Esophagus squamous epithelium (tissue), 5 donors: ENCODE measurements around the gene DLEC1. TPM values are rescaled to one million over a fixed set of nuclear protein-coding genes. Genes with fewer than 3 reads are reported as not detected.
A peak's percentile ranks its signal among the peaks of the same experiment; 100 is the strongest.

Experiments
- DNase-seq: peaks from one replicate; lab custom pipeline; 2025; lab: John Stamatoyannopoulos, UW
- H3K27ac ChIP-seq, 4 donors: fragments of 200-600 bp; sonication (generic); one replicate each; pipeline ENCODE4 v1.5.1; 2016 to 2019; ENCODE audit warnings: mild to moderate bottlenecking in 1 of 4
- H3K27me3 ChIP-seq, 4 donors: fragments of 200-600 bp; sonication (generic); 1 replicate in 3 of 4; 2 replicates in 1 of 4; pipeline versions ENCODE4 v1.5.1 to v1.6.0; 2017 to 2021; ENCODE audit warnings: antibody characterized with exemption in 1 of 4
- H3K36me3 ChIP-seq, 3 donors: fragments of 200-600 bp; sonication (generic); one replicate each; pipeline ENCODE4 v1.5.1; 2016 to 2019
- H3K4me1 ChIP-seq, 3 donors: fragments of 200-600 bp; sonication (generic); one replicate each; pipeline ENCODE4 v1.5.1; 2017 to 2019
- H3K4me3 ChIP-seq, 4 donors: fragments of 200-600 bp; sonication (generic); 1 replicate in 3 of 4; 2 replicates in 1 of 4; pipeline ENCODE4 v1.5.1; 2016 to 2019; ENCODE audit warnings: mild to moderate bottlenecking in 2 of 4, moderate library complexity in 1 of 4
- H3K9me3 ChIP-seq, 3 donors: fragments of 200-600 bp; sonication (generic); one replicate each; pipeline ENCODE4 v1.5.1; 2016 to 2019
- POLR2A ChIP-seq, 4 donors: fragments of 450-650 bp; IDR thresholded peaks; one replicate each; pipeline ENCODE4 v1.6.1; 2017; ENCODE audit warnings: antibody characterized with exemption in 4 of 4, mild to moderate bottlenecking in 4 of 4, moderate library complexity in 3 of 4
- WGBS, 2 donors: methylation state at CpG; one replicate each; pipeline ENCODE4 v1.1.5; 2018; 5-methylcytosine and 5-hydroxymethylcytosine counted together
- intact Hi-C: fragments of 100-400 bp; cut with DNase I; formaldehyde crosslinking; loops from one replicate; pipeline ENCODE4 v1.15.0; 2022
- total RNA-seq, 4 donors: library from RNA; depleted of rRNA; stranded (reverse); fragments of >200 nt; gene quantifications; one replicate each; pipeline ENCODE4 v1.1.0, GENCODE V29; 2016
- TF ChIP-seq, protein P1 (sequence below), 6 experiments: fragments of 450-650 bp in 4 of 6; fragments of 200-600 bp in 2 of 6; sonication (generic) in 2 of 6; IDR thresholded peaks; one replicate each; pipeline ENCODE4 v1.5.1; 2016 to 2019; ENCODE audit warnings: antibody characterized with exemption in 6 of 6, mild to moderate bottlenecking in 4 of 6, moderate library complexity in 4 of 6
- donor health status: DM: yes; HTN: yes; CAD: no.

DLEC1 gene
- total RNA-seq, 4 donors from 2014 or later = 0.19 TPM; not detected in 3

GRCh38 chr3:38137615-38138348 lies 98.8 kb downstream of the DLEC1 start:
- Histone ChIP-seq H3K9me3 (no peaks in the 10 kb centered on the region), H3K36me3 (peaks cover 0 to 53% (median 0%) of the 10 kb centered on the region in 3 donors), H3K4me1 (peaks cover 39 to 74% (median 49%) of the 10 kb centered on the region in 3 donors), H3K4me3 (peak overlapping the region; percentile 64 to 99 (median 90)), H3K27me3 (no peaks in the 10 kb centered on the region), H3K27ac (peak overlapping the region; percentile 90 to 98 (median 94))
- intact Hi-C loops = loop anchor here (2.0 to 10.0 kb wide), 2 partner anchors 31 to 103 kb away; partner anchors contain the start of gene DLEC1
- TF ChIP-seq POLR2A (IDR thresholded peaks at IDR 0.05) = no peak
- TF ChIP-seq, protein P1, sequence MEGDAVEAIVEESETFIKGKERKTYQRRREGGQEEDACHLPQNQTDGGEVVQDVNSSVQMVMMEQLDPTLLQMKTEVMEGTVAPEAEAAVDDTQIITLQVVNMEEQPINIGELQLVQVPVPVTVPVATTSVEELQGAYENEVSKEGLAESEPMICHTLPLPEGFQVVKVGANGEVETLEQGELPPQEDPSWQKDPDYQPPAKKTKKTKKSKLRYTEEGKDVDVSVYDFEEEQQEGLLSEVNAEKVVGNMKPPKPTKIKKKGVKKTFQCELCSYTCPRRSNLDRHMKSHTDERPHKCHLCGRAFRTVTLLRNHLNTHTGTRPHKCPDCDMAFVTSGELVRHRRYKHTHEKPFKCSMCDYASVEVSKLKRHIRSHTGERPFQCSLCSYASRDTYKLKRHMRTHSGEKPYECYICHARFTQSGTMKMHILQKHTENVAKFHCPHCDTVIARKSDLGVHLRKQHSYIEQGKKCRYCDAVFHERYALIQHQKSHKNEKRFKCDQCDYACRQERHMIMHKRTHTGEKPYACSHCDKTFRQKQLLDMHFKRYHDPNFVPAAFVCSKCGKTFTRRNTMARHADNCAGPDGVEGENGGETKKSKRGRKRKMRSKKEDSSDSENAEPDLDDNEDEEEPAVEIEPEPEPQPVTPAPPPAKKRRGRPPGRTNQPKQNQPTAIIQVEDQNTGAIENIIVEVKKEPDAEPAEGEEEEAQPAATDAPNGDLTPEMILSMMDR (IDR thresholded peaks at IDR 0.05) = peak in 2 of 6 experiments; percentile 11 to 17
- peak; percentile 14 for DNase-seq
- WGBS, 2 donors = 17% methylated on average over 6 of the region's 22 CpGs; no CpG with 5 or more reads in 1 of the 2 donors

DNA sequence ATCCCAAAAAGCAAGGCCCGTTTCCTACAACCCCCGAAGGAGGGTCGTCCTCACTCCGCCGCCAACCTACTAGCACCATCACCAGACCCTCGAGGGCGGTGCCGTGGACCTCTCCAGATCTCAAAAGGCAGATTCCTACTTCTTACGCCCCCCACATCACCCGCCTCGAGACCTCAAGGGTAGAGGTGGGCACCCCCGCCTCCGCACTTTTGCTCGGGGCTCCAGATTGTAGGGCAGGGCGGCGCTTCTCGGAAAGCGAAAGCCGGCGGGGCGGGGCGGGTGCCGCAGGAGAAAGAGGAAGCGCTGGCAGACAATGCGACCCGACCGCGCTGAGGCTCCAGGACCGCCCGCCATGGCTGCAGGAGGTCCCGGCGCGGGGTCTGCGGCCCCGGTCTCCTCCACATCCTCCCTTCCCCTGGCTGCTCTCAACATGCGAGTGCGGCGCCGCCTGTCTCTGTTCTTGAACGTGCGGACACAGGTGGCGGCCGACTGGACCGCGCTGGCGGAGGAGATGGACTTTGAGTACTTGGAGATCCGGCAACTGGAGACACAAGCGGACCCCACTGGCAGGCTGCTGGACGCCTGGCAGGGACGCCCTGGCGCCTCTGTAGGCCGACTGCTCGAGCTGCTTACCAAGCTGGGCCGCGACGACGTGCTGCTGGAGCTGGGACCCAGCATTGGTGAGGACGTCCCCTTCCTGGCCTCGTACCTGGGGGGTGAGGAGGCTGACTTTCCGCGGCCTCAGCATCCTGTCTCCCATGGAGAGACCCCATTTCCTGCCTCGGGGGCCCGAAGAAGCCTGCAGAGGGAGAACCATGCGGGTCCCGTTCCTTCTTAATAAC lies 99.6 kb downstream of the DLEC1 start, which contains the start of gene MYD88:
MYD88 (plus strand) TSS at position 313 of the 842 bp plus-strand sequence; CDS start at position 353, 40 bp downstream.
- peaks cover 33 to 67% (median 42%) of the 10 kb centered on the region in 3 donors for H3K4me1 ChIP-seq
- TF ChIP-seq POLR2A (IDR thresholded peaks at IDR 0.05) = peak in 2 of 4 donors; percentile 44 to 85
- TF ChIP-seq, protein P1 (IDR thresholded peaks at IDR 0.05) = no peak
- peak within 1 kb of the TSS; percentile 90 to 98 (median 94) for H3K27ac ChIP-seq
- H3K9me3 ChIP-seq = no peaks in the 10 kb centered on the region
- H3K4me3 ChIP-seq = peak within 1 kb of the TSS; percentile 64 to 99 (median 90)
- whole genome bisulfite sequencing, 2 donors = 0% methylated on average over 5 to 9 of the region's 65 CpGs
- H3K27me3 ChIP-seq = no peaks in the 10 kb centered on the region
- peak; percentile 59 for DNase-seq
- intact Hi-C loops = loop anchor here (10.0 kb wide), 1 partner anchor 104 kb away; the partner anchor contains the start of gene DLEC1
- H3K36me3 ChIP-seq = peaks cover 0 to 45% (median 0%) of the 10 kb centered on the region in 3 donors

GRCh38 chr3:38139191-38139590 lies 100.2 kb downstream of the DLEC1 start:
- peak overlapping the region; percentile 90 to 98 (median 94) for H3K27ac ChIP-seq
- H3K27me3 ChIP-seq = no peaks in the 10 kb centered on the region
- intact Hi-C loops = loop anchor here (10.0 kb wide), 1 partner anchor 104 kb away; the partner anchor contains the start of gene DLEC1
- peaks cover 0 to 39% (median 0%) of the 10 kb centered on the region in 3 donors for H3K36me3 ChIP-seq
- DNase-seq = no peak
- peak overlapping the region; percentile 64 to 99 (median 90) for H3K4me3 ChIP-seq
- TF ChIP-seq, protein P1 (IDR thresholded peaks at IDR 0.05) = no peak
- no peak for TF ChIP-seq POLR2A (IDR thresholded peaks at IDR 0.05)
- peaks cover 26 to 60% (median 36%) of the 10 kb centered on the region in 3 donors for H3K4me1 ChIP-seq
- no peaks in the 10 kb centered on the region for H3K9me3 ChIP-seq
- 0 to 11% methylated on average over 5 to 7 of the region's 8 CpGs for WGBS, 2 donors

- TF ChIP-seq, protein P1 (IDR thresholded peaks at IDR 0.05) = no peak
- no peak for TF ChIP-seq POLR2A (IDR thresholded peaks at IDR 0.05)
- peaks cover 0 to 35% (median 0%) of the 10 kb centered on the region in 3 donors for H3K36me3 ChIP-seq
- 69 to 81% methylated on average over 4 to 7 of the region's 7 CpGs for WGBS, 2 donors
- H3K4me3 ChIP-seq = peak overlapping the region; percentile 64 to 99 (median 90)
- no peaks in the 10 kb centered on the region for H3K27me3 ChIP-seq
- peak overlapping the region; percentile 90 to 98 (median 94) for H3K27ac ChIP-seq
- DNase-seq = no peak
- no peaks in the 10 kb centered on the region for H3K9me3 ChIP-seq
- H3K4me1 ChIP-seq = peaks cover 25 to 56% (median 34%) of the 10 kb centered on the region in 3 donors
- intact Hi-C loops = loop anchor here (10.0 kb wide), 1 partner anchor 105 kb away; the partner anchor contains the start of gene DLEC1
Measured at GRCh38 chr3:38139652-38140051, 100.6 kb downstream of the DLEC1 start.
